ENCODE data around the gene KCTD17.

Gene KCTD17

DNA sequence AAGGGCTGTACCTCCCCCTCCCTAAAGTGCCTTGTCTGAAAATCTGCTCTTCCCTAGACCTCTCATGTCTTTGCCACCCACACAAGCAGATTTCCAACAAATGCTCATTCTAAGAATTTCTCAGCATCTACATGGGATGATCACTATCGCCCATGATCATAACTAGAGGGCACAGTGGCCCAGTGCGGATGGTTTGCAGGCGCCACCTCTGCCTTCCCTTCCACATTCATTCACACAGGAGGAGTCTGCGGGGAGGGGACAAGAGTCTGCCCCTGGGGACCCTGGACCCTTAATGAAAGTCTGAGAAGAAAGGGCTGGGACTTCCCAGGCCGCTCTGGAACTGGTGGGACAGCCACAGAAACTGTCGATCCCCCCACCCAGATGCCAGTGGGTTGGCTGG lies 28.9 kb downstream of the KCTD17 start:
- DNase-seq (ENCODE audit: low spot score) = no peak

DNA sequence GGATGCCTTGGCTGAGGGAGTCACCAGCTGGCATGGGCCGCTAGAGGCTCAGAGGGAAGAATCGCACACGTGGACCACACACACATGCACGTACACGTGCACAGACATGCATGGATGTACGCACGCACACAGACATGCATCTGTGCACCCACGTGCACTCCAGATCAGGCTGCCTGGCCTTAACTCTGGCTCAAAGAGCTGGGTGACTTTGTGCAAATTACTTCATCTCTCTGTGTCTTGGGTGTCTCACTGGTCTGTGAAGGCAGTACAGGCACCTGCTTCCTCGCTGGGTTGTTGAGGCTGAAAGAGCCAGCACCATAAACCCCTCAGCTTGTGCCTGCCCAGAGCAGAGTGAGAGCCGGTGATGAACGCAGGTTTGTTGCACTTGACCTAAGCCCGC lies 29.3 kb downstream of the KCTD17 start:
- DNase-seq (ENCODE audit: low spot score) = no peak

DNA sequence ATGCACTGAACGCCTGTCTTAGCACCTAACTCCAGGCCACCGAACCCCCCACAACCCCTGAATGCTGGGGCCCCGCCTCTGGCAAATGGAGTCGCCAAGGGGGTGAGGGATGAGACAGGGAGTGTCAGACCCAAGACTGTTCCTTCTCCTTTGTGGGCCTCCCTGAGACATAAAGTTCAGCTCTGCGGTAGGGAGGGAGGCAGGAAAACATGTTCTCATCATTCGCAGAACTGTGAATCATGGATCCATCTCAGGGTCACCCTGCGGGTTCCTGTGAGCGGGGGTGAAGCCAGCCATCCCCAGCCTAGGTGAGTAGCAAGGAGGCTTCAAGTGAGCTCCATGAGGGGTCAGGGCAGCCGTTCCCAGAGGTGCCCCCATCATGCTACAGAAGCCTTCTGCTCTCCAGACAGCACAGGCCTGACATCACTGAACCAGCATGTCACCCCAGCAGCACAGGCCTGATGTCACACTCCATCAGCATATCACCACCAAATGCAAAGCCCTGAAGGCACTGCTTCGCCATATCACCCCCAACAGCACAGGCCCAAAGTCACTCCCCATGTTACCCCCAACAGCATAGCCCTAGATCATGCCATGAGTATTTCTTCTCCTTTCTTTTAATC lies 30.8 kb downstream of the KCTD17 start:
- DNase-seq (ENCODE audit: low spot score) = no peak

DNA sequence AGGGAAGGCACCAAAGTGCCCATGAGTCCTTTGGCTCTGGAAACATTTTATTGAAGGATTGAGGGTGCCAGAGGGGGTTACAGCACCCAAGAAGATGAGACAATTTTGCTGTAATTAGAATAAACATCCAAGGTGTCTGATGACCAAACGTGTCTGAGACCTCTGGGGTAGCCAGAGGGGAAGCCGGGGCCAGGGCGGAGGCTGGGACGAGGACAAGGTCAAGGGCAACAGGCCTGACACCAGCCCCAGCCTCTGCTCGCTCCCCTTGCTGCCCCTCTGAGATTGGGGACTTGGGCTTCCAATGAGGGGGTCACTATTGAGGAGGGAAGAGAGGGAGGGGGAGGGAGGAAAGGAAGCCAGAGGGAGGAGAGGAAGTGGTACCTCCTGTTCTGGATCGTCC lies 32.4 kb downstream of the KCTD17 start:
- no peak for DNase-seq (ENCODE audit: low spot score)

DNA sequence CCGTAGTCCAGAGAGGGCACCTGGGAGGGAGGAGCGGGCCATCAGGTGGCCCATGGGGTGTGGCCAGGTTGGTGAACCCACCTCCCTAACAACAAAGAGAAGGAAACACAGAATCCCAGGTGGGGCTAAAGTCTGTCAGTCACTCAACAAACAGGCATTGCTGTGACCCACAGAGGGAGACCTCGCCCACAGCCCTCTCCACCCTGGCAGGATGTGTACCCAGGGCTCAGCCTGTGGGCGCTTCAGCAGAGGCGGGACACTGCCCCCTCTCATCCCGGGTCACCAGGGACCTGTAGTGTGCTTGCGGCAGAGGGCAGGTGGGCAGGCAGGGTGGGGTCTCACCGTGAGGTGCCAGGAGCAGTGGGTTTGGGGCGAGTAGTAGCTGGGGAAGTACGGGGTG lies 32.8 kb downstream of the KCTD17 start:
- no peak for DNase-seq (ENCODE audit: low spot score)

DNA sequence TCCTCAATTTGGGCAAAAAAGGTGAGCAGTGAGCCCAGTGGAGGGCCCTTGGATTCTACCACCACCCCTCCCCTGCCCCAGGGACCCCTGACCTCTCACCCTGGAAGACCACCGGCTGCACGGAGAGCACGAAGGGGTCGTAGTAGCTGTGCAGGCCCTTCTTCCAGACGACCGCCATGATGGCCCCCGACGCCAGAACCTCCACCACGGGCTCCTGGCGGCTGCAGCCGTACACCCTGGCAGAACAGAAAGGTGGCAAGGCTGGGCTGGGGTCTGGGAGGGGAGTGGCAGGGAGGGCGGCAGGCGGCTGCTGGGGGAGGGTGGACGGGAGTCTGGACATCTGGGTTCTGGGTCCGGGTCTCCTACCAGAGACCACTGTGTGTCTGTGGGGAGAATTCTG lies 34.6 kb downstream of the KCTD17 start:
- no peak for DNase-seq (ENCODE audit: low spot score)

DNA sequence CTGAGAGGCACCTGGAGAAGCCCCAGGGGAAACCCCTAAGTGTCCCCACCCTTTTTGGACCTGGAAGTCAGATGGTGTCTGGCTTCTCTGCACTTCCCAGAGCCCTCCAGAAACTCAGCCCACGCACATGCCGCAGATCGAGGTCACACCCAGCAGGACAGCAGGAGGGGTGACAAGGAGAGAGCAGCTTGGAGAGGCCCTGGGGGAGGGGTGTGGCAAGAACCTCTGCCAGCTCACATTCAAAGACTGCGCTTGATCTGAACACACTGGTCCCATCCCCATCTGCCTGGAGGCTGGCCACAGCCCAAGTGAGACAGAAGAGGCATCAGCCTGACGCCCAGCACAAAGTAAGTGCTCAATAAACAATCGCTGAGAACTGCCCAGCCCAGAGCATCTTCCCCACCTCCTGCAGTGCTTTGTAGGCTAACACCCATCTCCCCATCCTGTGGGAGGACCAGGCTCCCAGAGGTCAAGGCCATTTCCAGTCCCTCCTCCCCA lies 36.6 kb downstream of the KCTD17 start:
- no peak for DNase-seq (ENCODE audit: low spot score)

DNA sequence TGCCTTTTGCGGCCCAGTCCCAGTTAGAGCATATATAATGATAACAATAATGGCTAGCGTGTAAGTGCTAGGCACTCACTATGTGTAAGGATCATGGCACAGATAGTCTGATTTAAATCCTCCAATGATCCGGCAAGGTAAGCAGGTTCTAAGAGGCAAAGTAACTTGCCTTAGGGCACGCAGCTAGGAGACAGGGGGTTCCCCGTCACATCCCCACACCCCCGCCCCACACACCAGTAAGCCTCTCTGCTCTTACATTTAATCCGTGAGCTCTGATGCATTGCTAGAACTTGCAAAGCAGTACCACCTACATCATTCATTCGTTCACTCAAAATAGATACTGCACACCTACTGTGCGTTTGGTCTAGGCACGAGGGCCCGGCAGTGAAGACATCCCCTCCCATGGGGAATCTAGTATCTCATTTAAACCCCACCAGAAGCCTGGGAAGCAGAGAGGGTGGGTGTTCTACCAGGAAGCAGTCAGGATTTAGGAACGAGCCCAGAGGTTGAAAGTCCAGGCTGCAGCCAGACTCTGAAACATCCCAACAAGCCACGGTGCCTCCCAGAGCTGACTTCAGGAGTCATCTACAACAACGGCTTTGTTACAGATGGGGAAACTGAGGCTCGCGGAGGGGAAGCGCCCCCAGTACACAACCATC lies 37.3 kb downstream of the KCTD17 start:
- DNase-seq (ENCODE audit: low spot score) = no peak

DNA sequence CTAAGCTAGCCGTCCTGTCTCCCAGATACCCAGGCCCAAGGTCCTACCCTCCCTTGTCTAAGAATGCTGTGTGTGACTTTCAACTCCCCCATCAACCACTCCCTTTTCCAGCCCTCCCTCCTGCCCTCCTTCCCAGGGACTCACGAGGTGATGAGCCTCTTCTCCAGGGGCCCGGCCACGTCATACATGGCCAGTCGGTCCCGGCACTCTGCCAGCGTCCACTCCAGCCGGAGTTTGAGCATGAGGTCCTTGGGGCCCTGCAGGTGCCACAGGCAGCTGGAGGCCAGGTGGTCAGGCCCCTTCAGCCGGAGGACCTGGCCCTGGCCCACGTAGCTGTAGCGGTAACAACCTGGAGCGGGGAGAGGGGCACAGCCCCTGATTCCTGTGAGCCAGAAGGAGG lies 37.9 kb downstream of the KCTD17 start:
- no peak for DNase-seq (ENCODE audit: low spot score)

DNA sequence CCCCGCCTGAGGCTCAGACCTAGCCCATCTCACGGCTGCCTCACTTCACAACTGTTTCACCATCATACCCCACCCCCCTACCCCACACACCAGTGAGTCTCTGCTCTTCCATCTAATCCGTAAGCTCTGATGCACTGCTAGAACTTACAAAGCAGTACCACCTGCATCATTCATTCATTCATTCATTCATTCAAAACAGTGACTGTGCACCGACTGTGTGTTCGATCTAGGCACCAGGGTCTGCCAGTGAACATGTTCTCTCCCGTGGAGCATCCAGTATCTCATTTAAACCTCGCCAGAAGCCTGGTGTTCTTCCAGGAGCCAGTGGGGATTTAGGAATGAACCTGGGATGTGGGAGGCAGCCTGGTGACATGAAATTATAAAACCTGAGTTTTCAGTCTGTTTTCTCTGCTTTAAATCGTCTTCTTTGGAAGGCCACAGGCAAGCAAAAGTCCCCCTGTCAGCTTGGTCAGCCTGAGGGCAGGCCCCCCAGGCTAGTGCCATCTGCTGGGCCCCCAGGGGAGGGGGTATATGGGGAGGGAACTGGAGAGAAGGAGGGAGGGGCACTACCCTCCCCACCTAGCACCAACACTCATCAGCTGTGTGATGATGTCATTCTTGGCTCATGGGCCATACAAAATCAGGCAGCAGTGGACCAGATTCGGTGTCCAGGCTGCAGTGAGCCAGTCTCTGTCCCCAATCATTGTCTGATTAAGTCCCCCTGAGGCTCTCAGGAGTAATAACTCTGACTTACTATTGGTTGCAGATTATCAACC lies 39.6 kb downstream of the KCTD17 start:
- DNase-seq (ENCODE audit: low spot score) = no peak

DNA sequence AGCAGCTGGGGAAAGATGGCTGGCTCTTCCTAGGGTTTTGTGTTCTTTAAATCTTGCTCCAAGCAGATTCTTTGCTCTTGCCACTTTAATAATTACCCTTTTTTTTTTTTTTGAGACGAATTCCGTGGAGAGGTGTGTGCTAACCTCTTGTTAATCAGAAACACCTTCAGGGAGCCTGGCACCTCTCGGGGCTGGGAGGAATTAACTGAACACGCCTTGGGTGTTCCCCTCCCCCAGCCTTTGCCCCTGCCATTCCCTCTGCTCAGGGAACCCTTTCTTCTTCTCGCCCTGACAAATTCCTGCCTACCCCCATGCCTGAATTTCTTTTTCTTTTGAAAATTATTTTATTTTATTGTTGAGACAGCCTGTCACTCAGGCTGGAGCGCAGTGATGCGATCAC lies 40.5 kb downstream of the KCTD17 start:
- no peak for DNase-seq (ENCODE audit: low spot score)

DNA sequence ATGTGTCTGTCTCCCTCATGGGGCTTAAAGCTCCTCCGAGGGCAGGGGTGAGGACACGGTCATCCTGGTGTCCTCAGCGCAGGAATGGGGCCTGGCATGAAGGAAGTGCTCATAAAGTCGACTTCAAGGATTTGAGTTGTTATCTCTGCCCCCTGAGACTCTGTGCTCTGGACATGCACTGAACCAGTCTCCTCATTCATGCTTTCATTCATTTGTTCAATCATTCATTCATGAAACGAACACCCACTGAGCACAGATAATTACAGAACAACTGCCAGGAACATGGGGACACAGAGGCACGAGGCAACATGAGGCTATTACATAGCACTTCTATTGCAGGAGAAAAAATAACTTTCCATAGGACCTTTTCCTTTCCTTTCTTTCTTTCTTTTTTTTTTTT lies 41.5 kb downstream of the KCTD17 start:
- no peak for DNase-seq (ENCODE audit: low spot score)

DNA sequence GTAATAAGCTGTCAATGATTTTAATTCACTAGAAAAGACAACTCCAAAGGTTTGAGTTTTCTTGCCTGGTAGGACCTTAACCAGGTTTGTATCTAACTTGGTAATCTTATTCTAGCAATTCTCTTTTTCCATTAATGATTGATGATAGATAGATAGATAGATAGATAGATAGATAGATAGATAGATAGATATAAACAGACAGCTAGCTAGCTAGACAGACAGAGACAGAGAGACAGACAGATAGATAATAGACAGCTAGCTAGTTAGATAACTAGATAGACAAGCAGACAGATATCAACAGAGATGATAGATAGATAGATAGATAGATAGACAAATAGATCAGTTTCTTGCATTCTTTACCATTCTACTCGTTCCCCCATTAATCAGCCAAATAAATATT lies 42.7 kb downstream of the KCTD17 start:
- no peak for DNase-seq (ENCODE audit: low spot score)

DNA sequence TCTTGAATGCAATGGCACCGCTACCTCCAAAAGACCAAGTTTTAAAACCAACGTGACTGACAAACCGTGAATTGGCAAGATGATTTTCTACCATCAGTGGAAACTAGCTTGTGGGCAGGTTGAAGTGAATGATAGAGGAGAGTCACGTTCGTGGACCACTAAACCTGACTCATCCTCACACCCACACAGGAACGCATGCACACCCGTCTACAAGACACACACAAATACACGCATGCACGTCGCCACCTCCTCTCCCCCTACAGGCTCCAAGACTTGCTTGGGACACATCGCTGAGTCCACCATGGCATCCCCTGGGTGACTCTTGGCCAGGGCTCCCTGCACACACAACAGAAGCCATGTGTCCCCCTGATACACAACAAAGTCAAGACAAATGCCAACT lies 43.6 kb downstream of the KCTD17 start:
- DNase-seq (ENCODE audit: low spot score) = no peak

DNA sequence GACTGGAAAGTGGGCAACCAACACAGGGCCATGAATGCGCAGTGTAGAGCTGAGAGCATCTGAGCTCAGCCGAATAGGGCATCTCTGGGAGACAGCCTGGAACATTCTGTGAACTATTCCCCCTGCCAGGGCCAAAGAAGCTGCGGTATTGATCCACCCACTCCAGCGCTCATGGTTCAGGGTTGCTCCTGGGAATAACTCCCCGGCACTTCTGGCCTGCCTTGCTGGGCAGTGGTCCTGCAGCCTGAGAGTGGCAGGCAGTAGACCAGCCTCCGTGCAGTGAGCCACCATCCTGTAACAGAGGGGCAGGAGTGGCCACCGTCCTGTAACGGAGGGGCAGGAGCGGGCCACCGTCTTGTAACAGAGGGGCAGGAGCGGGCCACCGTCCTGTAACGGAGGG lies 45.8 kb downstream of the KCTD17 start:
- DNase-seq (ENCODE audit: low spot score) = no peak

DNA sequence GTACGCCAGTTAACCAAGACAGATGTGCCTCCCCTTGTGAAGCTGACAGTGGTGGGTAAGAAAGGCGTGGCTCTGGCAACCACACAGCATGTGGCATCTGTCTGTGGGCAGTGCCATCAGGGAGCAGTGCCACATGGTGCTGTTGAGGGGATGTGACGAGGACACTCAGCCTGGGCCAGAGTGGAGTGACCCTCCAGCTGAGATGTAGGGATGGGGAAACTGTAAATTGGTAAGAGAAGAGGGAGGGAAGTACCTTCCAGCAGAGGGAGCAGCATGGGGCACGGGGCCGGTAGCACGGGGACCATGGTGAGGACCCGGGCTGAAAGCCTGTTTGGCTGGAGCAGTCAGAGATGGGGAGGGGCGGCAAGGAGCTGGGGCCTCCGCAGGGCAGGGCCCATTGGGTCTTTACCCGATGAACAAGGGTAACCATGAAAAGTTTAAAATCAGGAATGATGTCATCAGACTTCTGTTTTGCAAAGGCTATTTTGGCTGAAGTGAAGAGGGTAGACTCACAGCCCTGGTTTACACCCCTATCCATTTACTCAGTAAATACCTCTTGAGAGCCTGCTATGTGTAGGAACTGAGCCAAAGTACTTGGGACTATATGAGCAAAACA lies 47.5 kb downstream of the KCTD17 start:
- no peak for DNase-seq (ENCODE audit: low spot score)

DNA sequence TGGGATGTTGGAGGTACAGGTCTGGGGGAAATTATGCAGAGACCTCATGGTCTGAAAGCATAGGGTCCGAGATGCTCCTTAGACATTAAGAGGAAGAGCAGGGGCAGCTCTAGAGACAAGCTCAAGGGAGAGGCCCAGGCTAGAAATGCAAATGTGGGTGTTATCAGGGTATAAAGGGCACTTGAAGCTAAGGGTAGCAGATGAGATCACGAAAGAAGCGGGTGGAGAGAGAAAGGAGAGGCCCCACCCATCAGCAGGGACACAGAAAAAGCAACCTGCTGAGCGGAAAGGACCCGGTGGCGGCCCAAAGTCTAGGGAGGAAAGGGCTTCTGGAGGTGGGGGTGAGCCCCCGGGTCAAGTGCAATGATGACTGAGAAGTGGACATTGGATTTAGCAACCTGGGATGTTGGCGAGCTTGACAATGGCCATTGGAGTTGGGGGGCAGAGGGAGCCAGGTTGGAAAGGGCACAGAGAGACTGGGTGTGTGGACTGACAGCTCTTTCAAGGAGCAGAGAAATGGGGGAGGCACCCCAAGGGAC lies 49.1 kb downstream of the KCTD17 start:
- DNase-seq (ENCODE audit: low spot score) = no peak

DNA sequence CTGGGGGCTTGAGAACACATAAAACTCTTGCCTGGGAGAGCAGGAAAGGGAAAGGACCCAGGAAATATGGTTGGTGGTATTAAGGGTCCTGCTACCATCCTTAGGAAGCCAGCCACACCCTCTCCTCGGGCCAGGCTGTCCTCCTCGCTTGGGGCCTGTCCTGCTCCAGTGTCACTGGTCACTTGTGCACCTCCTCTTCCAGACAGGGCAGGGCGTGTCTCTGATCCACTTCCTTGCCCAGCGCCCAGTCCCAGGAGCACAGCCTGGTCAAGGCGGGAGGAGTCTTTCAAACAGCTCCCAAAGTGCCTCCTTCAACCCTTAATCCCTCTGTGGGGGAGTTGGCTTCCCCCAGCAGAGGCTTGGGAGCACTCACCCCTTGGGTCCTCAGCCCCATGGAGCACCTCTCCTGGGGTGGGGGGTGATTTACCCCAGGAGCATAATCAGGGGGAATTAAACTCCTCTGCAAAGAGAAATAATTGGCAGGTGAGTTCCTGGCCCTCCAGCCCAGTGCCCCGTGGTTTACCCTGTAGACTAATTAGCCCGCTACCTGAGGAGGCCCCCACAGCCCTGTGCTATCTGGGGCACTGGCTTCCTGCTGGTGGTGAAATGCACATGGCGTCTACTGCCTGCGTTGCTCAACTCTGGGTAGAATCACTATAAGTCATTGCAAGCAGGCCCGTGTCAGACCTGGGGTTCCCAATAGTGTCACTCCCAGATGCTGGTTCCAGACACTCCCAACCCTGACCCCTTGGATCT lies 49.9 kb downstream of the KCTD17 start:
- DNase-seq (ENCODE audit: low spot score) = no peak

DNA sequence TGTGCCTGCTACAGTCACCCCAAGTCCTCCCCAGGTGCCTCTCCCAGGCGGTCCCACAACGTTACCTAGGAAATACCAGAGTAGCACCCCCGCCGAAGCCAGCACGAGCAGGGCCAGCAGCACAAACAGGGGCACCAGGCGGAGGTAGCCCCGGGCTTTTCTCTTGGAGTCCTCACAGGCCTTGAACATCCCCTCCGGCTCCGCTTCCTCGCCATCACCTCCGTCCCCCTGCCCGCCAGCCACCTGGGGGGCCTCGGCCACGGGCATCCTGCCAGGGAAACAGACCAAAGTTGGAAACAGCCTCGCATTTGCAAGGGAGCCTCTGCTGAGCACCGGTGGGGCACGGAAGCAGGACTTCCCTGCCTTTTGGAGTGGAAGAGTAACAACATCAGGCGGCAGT lies 51.6 kb downstream of the KCTD17 start:
- no peak for DNase-seq (ENCODE audit: low spot score)

DNA sequence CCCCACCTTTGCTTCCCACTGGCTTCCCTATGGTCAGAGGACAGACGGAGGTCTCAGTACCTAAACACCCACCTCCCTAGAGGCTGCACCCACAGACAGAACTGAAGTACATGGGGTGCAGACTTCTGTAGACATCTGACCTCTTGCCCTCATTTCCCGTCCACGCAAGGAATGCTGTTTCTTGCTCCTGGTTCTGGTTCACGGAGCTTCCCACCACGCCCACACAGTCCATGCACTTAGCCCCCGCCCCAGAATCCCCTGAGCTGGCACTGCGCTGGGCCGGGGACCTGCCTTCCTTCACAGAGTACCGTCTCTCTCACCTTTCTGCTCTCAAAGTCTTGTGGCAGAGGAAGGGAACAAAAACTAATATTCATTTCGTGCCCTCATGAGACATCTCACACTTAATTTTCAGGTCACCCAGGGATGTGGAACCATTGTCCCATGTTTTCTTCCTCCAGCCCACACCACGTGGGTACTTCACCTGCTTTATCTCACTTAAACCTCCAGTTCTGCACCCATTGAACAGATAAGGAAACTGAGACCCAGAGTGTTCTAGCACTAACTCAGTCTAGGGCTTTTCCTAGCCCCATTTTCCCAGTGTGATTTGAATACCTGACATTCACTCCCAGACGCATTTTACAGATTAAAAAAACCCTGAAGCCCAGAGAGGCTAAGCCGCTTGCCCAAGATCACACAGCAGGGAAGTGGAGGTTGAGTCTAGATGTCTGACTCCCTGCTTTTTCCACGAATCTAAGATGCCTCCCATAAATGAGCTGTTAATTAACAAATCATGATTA lies 52.3 kb downstream of the KCTD17 start:
- no peak for DNase-seq (ENCODE audit: low spot score)

DNA sequence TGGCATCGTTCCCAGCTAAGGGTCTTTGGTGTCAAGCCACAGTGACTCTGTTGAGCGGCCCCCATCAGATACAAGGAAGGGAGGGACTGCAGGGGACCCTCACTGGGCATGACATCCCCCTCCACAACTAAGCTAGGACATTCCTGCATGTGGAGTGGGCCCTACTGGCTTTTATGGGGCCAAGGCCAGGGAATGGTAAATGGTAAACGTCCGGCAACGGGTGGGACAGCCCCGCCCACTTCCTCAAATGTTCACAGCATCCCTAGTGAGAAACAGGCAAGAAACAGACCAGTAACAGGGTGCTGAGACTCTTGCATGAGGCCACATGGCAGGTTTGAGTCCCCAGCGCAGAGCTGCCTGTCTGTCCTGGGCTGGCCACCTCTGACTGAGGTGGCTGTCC lies 53.6 kb downstream of the KCTD17 start:
- DNase-seq (ENCODE audit: low spot score) = no peak
